NCI-H82 treated with DMSO at 0.1 percent for 48 hours (cell line): ENCODE measurements around the gene CERS4.
"Not testable (repeated sequence)": the region's sequence is repeated elsewhere in the genome, so short reads cannot be mapped to it uniquely, and the experiment has no call there.

ENCODE experiments used
- DNase-seq: peaks from one replicate; lab custom pipeline; 2025; ENCODE audit not compliant: unreplicated experiment; lab: John Stamatoyannopoulos, UW

CERS4 gene

GRCh38 chr19:8208922-8209461 lies at the start of gene CERS4:
Gene CERS4, plus strand, starts transcription at chr19:8209370. Its CDS starts 41,707 bp downstream, at chr19:8251077.
- peak; percentile 33 for DNase-seq

GRCh38 chr19:8161135-8161646 lies 48.0 kb upstream of the CERS4 start:
- peak; percentile 66 for DNase-seq

GRCh38 chr19:8163759-8164158 lies 45.4 kb upstream of the CERS4 start:
- DNase-seq, result no peak

- no peak for DNase-seq
Observed at GRCh38 chr19:8167985-8168384, 41.2 kb upstream of the CERS4 start.

GRCh38 chr19:8168537-8168936 lies 40.6 kb upstream of the CERS4 start:
- DNase-seq, result no peak

- no peak for DNase-seq
Observed at GRCh38 chr19:8174706-8175105, 34.5 kb upstream of the CERS4 start.

GRCh38 chr19:8180018-8180417 lies 29.2 kb upstream of the CERS4 start:
- no peak for DNase-seq

- no peak for DNase-seq
Observed at GRCh38 chr19:8184274-8184673, 24.9 kb upstream of the CERS4 start.

GRCh38 chr19:8185343-8186068 lies 23.7 kb upstream of the CERS4 start:
- DNase-seq, result no peak

- DNase-seq, result no peak
Observed at GRCh38 chr19:8192221-8192820, 16.8 kb upstream of the CERS4 start.

GRCh38 chr19:8194528-8195267 lies 14.5 kb upstream of the CERS4 start:
- DNase-seq, result no peak

- DNase-seq, result no peak
Observed at GRCh38 chr19:8196271-8196927, 12.8 kb upstream of the CERS4 start.

- DNase-seq, result not testable (repeated sequence)
Observed at GRCh38 chr19:8203288-8204120, 5.7 kb upstream of the CERS4 start.

GRCh38 chr19:8204961-8205360 lies 4.2 kb upstream of the CERS4 start:
- no peak for DNase-seq

- DNase-seq, result no peak
Observed at GRCh38 chr19:8206147-8207087, 2.8 kb upstream of the CERS4 start.

GRCh38 chr19:8207326-8207725 lies 1.8 kb upstream of the CERS4 start:
- DNase-seq, result not testable (repeated sequence)

GRCh38 chr19:8208119-8208921 lies 850 bp upstream of the CERS4 start:
- DNase-seq, result no peak
